Measurements from ENCODE around the gene PHACTR4.
"Not testable (repeated sequence)": the region's sequence is repeated elsewhere in the genome, so short reads cannot be mapped to it uniquely, and the experiment has no call there.

The PHACTR4 gene

GRCh38 chr1:28373450-28373849 is 3.9 kb downstream of the PHACTR4 start:
- DNase-seq: not testable (repeated sequence)

GRCh38 chr1:28374297-28374696 is 4.8 kb downstream of the PHACTR4 start:
- no peak for DNase-seq

GRCh38 chr1:28375598-28375997 is 6.1 kb downstream of the PHACTR4 start:
- DNase-seq: not testable (repeated sequence)

GRCh38 chr1:28376195-28376594 is 6.7 kb downstream of the PHACTR4 start:
- not testable (repeated sequence) for DNase-seq

GRCh38 chr1:28378906-28379305 is 9.4 kb downstream of the PHACTR4 start:
- no peak for DNase-seq

GRCh38 chr1:28380394-28380793 is 10.9 kb downstream of the PHACTR4 start:
- DNase-seq: no peak

GRCh38 chr1:28383785-28384184 is 14.2 kb downstream of the PHACTR4 start:
- DNase-seq: not testable (repeated sequence)

GRCh38 chr1:28392027-28392652 is 22.6 kb downstream of the PHACTR4 start:
- no peak for DNase-seq

- no peak for DNase-seq
Measured at GRCh38 chr1:28394136-28394535, 24.6 kb downstream of the PHACTR4 start.

GRCh38 chr1:28395181-28395580 is 25.6 kb downstream of the PHACTR4 start:
- no peak for DNase-seq

GRCh38 chr1:28401760-28402159 is 32.2 kb downstream of the PHACTR4 start:
- DNase-seq: no peak

GRCh38 chr1:28409090-28409489 is 39.5 kb downstream of the PHACTR4 start:
- DNase-seq: no peak

GRCh38 chr1:28411656-28412055 is 42.1 kb downstream of the PHACTR4 start:
- no peak for DNase-seq

GRCh38 chr1:28412731-28413130 is 43.2 kb downstream of the PHACTR4 start:
- no peak for DNase-seq

- DNase-seq: no peak
Measured at GRCh38 chr1:28416509-28417194, 47.1 kb downstream of the PHACTR4 start.

GRCh38 chr1:28417441-28417922 is 47.9 kb downstream of the PHACTR4 start:
- no peak for DNase-seq

- no peak for DNase-seq
Measured at GRCh38 chr1:28417926-28418637, 48.5 kb downstream of the PHACTR4 start.

GRCh38 chr1:28421744-28422143 is 52.2 kb downstream of the PHACTR4 start:
- no peak for DNase-seq

GRCh38 chr1:28426831-28427230 is 57.3 kb downstream of the PHACTR4 start:
- DNase-seq: no peak

GRCh38 chr1:28428012-28428411 is 58.5 kb downstream of the PHACTR4 start:
- no peak for DNase-seq

- no peak for DNase-seq
Measured at GRCh38 chr1:28428990-28429520, 59.5 kb downstream of the PHACTR4 start.

- DNase-seq: no peak
Measured at GRCh38 chr1:28436211-28436769, 66.8 kb downstream of the PHACTR4 start.

- no peak for DNase-seq
Measured at GRCh38 chr1:28437264-28437923, 67.9 kb downstream of the PHACTR4 start.

All from stimulated activated naive CD4-positive, alpha-beta T cell (primary cell).